Breast epithelium (tissue), 3 donors: ENCODE data around the gene KMT2D.
A peak's percentile ranks its signal among the peaks of the same experiment; 100 is the strongest.

Experiments
- CTCF ChIP-seq, 3 donors: fragments of 450-650 bp; IDR thresholded peaks; one replicate each; pipeline ENCODE4 v1.5.1; 2016 to 2017; ENCODE audit warnings: antibody characterized with exemption in 3 of 3, mild to moderate bottlenecking in 3 of 3, moderate library complexity in 3 of 3
- POLR2A ChIP-seq: fragments of 450-650 bp; IDR thresholded peaks from one replicate; pipeline ENCODE4 v1.6.1; 2016; ENCODE audit warnings: antibody characterized with exemption, mild to moderate bottlenecking, moderate library complexity
- POLR2AphosphoS5 ChIP-seq, 3 donors: sonication (generic); formaldehyde crosslinking; IDR thresholded peaks; one replicate each; pipeline ENCODE4 v1.6.1; 2017; ENCODE audit warnings: antibody characterized with exemption in 3 of 3

- TF ChIP-seq CTCF (IDR thresholded peaks at IDR 0.05) (peak; percentile 61 to 70 (median 61)), POLR2A (no peak), POLR2AphosphoS5 (IDR thresholded peaks at IDR 0.05) (no peak)
These were observed 37.4 kb upstream of the KMT2D start for GRCh38 chr12:49098035-49098451.
